Adrenal gland (tissue), 12 donors: ENCODE results near the gene TUBB4B. TPM values are rescaled to one million over a fixed set of nuclear protein-coding genes. Genes with fewer than 3 reads are reported as not detected.

ENCODE experiments used
- DNase-seq, 7 donors: peaks; one replicate each; pipeline ENCODE4 v3.0.0-alpha.2; 2019 to 2020
- H3K27ac ChIP-seq, 5 donors: fragments of 200-600 bp; sonication (generic) in 4 of 5; 1 replicate in 3 of 5; 2 replicates in 2 of 5; pipeline versions ENCODE4 v1.5.1 to v1.8.0; 2016 to 2020; ENCODE audit warnings: mild to moderate bottlenecking in 1 of 5
- H3K27me3 ChIP-seq: fragments of 200-600 bp; 2 replicates; pipeline ENCODE4 v1.8.0; 2021
- H3K36me3 ChIP-seq, 2 donors: fragments of 200-600 bp; replicated peaks in 1 of 2; 1 replicate in 1 of 2; 2 replicates in 1 of 2; pipeline versions ENCODE4 v1.5.1 to v1.8.0; 2018 to 2022
- H3K4me1 ChIP-seq, 2 donors: fragments of 200-600 bp; replicated peaks in 1 of 2; 1 replicate in 1 of 2; 2 replicates in 1 of 2; pipeline versions ENCODE4 v1.5.1 to v1.8.0; 2018 to 2021
- H3K4me3 ChIP-seq, 4 donors: fragments of 200-600 bp; sonication (generic) in 3 of 4; one replicate each; pipeline ENCODE4 v1.5.1; 2016 to 2018
- H3K9me3 ChIP-seq, 3 donors: fragments of 200-600 bp; sonication (generic) in 1 of 3; replicated peaks in 1 of 3; 1 replicate in 2 of 3; 2 replicates in 1 of 3; pipeline versions ENCODE4 v1.5.1 to v1.8.0; 2016 to 2021
- CTCF ChIP-seq, 6 experiments: fragments of 450-650 bp in 4 of 6; fragments of 200-600 bp in 2 of 6; sonication (generic) in 1 of 6; IDR thresholded peaks; 1 replicate in 5 of 6; 2 replicates in 1 of 6; pipeline versions ENCODE4 v1.5.1 to v1.8.0; 2016 to 2021; ENCODE audit warnings: antibody characterized with exemption in 6 of 6, mild to moderate bottlenecking in 2 of 6, moderate library complexity in 1 of 6
- POLR2A ChIP-seq, 2 donors: fragments of 450-650 bp; IDR thresholded peaks; one replicate each; pipeline ENCODE4 v1.6.1; 2017; ENCODE audit warnings: antibody characterized with exemption in 2 of 2, mild to moderate bottlenecking in 2 of 2, moderate library complexity in 1 of 2
- WGBS, 4 donors: extraction: QIAGEN DNeasy Blood & Tissue Kit in 2 of 4; methylation state at CpG; one replicate each; pipeline versions ENCODE4 v1.1.5 to v1.1.7; 2013 to 2017; 5-methylcytosine and 5-hydroxymethylcytosine counted together
- intact Hi-C, 2 donors: fragments of 100-400 bp; cut with DNase I; formaldehyde crosslinking; loops; one replicate each; pipeline versions ENCODE4 v1.14.1 to v1.15.0; 2022 to 2023
- polyA plus RNA-seq, 3 donors: library from polyadenylated mRNA; stranded (reverse); fragments of 200-250 nt in 2 of 3; fragments of 350-450 nt in 1 of 3; fragmentation: Illumina TruSeq in 1 of 3; extraction: RNeasy Lipid Tissue Mini Kit (QIAGEN cat#74804) in 1 of 3; gene quantifications; one replicate each; pipeline ENCODE4 v1.2.3, GENCODE V29; 2013 to 2014
- total RNA-seq, 9 donors: library from RNA; depleted of rRNA in 4 of 9; stranded (reverse); fragments of >200 nt in 4 of 9; fragments of 120-200 nt in 1 of 9; fragmentation: NEBNext Ultra II Directional in 1 of 9; extraction: Animal tissue kit (Norgen Biotek cat#: 25700) in 1 of 9; gene quantifications; one replicate each; pipeline versions ENCODE4 v1.1.0 to v1.2.4, GENCODE V29; 2013 to 2023
- donor health status: healthy with polysubstance abuse.
- donor health status: Bipolar disorder and iron deficiency.
- donor health status: DM: yes; HTN: yes; CAD: no.
- donor health status: DM: no; HTN: no; CAD: no.
- donor health status: DM: no; HTN: no; CAD: no.
- donor health status: DM: yes; HTN: yes; CAD: no.

Gene TUBB4B
- total and polyA plus RNA-seq, 12 donors = 69.9 to 362 (median 151) TPM

DNA sequence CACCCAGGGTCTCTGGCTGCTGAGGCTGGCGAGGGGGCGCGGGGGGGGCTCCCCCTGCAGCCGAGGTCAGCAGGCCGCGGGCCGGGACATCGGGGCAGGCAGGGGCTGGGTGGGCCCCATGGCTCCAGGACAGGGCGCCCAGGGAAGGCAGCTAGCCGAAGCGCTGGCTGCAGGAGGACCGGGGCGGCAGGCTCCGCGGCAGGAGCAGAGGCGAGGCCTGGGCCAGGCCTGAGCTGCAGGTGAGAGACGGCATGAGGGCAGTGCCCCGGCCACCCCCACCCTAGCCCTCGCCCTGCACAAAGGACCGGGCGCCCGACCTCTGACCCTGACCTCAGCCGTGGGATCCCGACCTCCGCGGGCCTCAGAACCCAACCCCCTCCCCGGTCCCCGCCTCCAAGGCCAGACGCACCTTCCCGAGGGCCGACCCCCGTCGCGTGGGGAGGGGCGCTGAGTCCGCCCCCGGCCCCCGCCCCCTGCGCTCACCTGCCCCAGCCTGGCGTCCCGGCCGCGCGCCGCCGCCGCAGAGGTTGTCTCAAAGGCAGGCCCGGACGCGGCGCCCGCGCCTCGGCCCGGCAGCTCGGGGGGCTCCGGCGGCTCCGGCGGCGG, 19.5 kb upstream of the TUBB4B start:
- TF ChIP-seq POLR2A (IDR thresholded peaks at IDR 0.05) (no peak), CTCF (IDR thresholded peaks at IDR 0.05) (no peak)
- no peak for DNase-seq
- WGBS, 4 donors = 3 to 4% methylated on average over 48 to 61 of the region's 61 CpGs; no CpG with 5 or more reads in 2 of the 4 donors
- intact Hi-C loops = no loop called here
- Histone ChIP-seq H3K27me3 (no peaks in the 10 kb centered on the region), H3K27ac (peak overlapping the region in 3 of 5 donors; percentile 23 to 91 (median 30)), H3K4me1 (peaks cover 29 to 37% of the 10 kb centered on the region in 2 donors), H3K36me3 (no peaks in the 10 kb centered on the region), H3K9me3 (no peaks in the 10 kb centered on the region), H3K4me3 (peak overlapping the region in 2 of 4 donors; percentile 18 to 60)

DNA sequence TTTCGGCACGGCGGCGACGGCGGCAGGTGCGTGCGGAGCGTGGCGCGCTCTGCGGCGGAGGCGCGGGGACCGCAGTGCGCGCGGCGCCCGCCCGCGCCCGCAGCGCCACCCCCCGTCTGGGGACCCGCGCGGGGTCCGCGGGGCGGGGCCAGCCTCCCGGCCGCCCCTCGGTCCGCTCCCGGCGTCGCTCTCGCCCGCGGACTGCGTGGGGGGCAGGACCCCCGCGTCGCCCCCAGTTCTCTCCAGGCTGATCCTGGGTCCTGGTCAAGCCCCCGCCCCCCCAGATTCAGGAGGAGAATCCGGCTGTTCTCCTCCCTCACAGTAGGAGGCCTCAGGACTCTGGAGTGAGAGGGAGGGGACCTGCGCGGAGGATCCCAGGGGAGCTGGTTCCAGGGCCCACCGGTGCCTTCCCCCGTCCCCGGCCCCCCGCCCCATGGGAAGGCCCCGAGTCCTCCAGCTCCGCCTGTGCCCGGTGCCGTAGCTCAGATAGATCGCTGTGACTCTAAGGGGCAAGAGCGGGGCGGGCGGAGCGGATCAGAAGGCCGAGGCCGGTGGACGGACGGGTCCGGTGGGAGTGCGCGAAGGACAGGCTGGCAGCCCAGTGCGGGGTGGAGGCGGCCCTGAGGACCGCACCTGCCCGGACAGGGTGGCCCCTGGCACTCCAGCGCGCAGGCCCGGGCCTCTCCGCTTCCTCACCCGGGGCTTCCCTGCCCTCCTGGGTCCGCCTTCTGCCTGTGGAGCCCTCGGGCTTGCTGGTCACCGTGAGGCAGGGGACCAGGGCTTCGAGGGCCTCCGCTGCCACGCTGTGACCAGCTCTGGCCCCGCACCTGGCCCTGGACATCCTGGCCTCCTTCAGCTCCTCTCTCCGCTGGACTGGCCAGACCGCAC, 18.7 kb upstream of the TUBB4B start, which contains the start of gene RNF208:
TSS of gene RNF208 (minus strand) at position 51 of the 888 bp plus-strand sequence. CDS start 1,028 bp downstream, outside the sequence.
- H3K27me3 ChIP-seq = no peaks in the 10 kb centered on the region
- 3 to 29% (median 10%) methylated on average over 3 to 78 of the region's 88 CpGs; no CpG with 5 or more reads in 1 of the 4 donors for WGBS, 4 donors
- peaks cover 29 to 37% of the 10 kb centered on the region in 2 donors for H3K4me1 ChIP-seq
- no peaks in the 10 kb centered on the region for H3K9me3 ChIP-seq
- peak in 2 of 7 donors; percentile 44 to 59 for DNase-seq
- peak within 1 kb of the TSS; percentile 79 to 91 (median 82) for H3K27ac ChIP-seq
- H3K36me3 ChIP-seq = no peaks in the 10 kb centered on the region
- no peak for TF ChIP-seq POLR2A (IDR thresholded peaks at IDR 0.05)
- no peak for TF ChIP-seq CTCF (IDR thresholded peaks at IDR 0.05)
- intact Hi-C loops = no loop called here
- H3K4me3 ChIP-seq = peak within 1 kb of the TSS in 2 of 4 donors; percentile 77 to 78

- WGBS, 4 donors = 1 to 7% (median 2%) methylated on average over 9 to 63 of the region's 63 CpGs
- Histone ChIP-seq H3K27ac (peak overlapping the region; percentile 81 to 91 (median 84)), H3K9me3 (no peaks in the 10 kb centered on the region), H3K4me3 (peak overlapping the region; percentile 77 to 81 (median 79)), H3K36me3 (no peaks in the 10 kb centered on the region), H3K27me3 (peaks cover 2% of the 10 kb centered on the region), H3K4me1 (peaks cover 21 to 33% of the 10 kb centered on the region in 2 donors)
- DNase-seq = peak; percentile 98 to 100 (median 99)
- intact Hi-C loops = no loop called here
- TF ChIP-seq CTCF (IDR thresholded peaks at IDR 0.05) = no peak
- TF ChIP-seq POLR2A (IDR thresholded peaks at IDR 0.05) = peak; percentile 49 to 60
These were observed 17.8 kb upstream of the TUBB4B start for GRCh38 chr9:137223078-137223970.
